Activated naive CD8-positive, alpha-beta T cell treated with anti-CD3 and anti-CD28 coated beads, Interleukin-2, amount 10 ng/mL, durations not matched to agents 7 days and 5 days (primary cell): ENCODE results near the gene CWC27. TPM values are rescaled to one million over a fixed set of nuclear protein-coding genes. Genes with fewer than 3 reads are reported as not detected.
A peak's percentile ranks its signal among the peaks of the same experiment; 100 is the strongest.

Experiments used
- ATAC-seq: fragments of 150-1000 bp; cut with Tn5 transposase; one replicate; pipeline ENCODE4 v1.10.0; 2021; ENCODE audit warnings: low read depth, moderate library complexity
- POLR2A ChIA-PET: fragments of 350-600 bp; sonication (Branson Sonifier 250); formaldehyde crosslinking; loops from one replicate; lab custom pipeline; 2021; ENCODE audit warnings: antibody characterized with exemption; lab: Charles Lee
- DNase-seq: peaks from one replicate; pipeline ENCODE4 v3.0.0; 2021
- H3K27ac Mint-ChIP-seq: one replicate; pipeline ENCODE4 v1.8.0; 2022; ENCODE audit warnings: mild to moderate bottlenecking, mixed read lengths
- H3K27me3 Mint-ChIP-seq: one replicate; pipeline ENCODE4 v1.8.0; 2022; ENCODE audit warnings: mild to moderate bottlenecking, moderate library complexity, mixed read lengths
- H3K36me3 Mint-ChIP-seq: one replicate; pipeline ENCODE4 v1.8.0; 2021; ENCODE audit warnings: mild to moderate bottlenecking, mixed read lengths
- H3K4me1 Mint-ChIP-seq: one replicate; pipeline ENCODE4 v1.8.0; 2021; ENCODE audit warnings: mixed read lengths
- H3K4me3 Mint-ChIP-seq: one replicate; pipeline ENCODE4 v1.8.0; 2022; ENCODE audit warnings: mild to moderate bottlenecking, moderate library complexity, mixed read lengths
- H3K9me3 Mint-ChIP-seq: one replicate; pipeline ENCODE4 v1.8.0; 2021; ENCODE audit warnings: mixed read lengths
- total RNA-seq, 2 experiments: library from RNA; stranded (reverse); gene quantifications; one replicate each; pipeline ENCODE4 v1.2.3, GENCODE V29; 2021

CWC27 gene
- total RNA-seq, 2 experiments from 2014 or later, result 20.3 to 23.0 TPM

DNA sequence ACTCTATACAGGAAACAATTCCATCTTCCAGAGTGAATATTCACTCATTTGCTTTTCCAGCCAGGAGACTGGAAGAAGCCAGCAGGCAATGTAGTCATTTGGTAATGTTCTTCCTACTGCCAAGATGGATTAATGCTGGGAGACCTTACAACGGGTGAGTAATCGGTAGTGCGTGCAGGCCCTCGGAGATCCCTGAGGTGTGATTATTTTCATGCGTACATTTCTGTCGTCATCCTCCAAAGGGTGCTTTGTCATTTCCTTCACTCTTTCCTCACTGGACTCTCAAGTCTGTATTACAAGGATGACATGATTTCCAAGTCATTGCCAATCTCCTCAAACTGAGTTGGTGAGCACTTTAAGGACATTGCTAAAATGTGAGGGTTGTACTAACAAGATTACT, 263.5 kb downstream of the CWC27 start:
- Mint-ChIP-seq H3K4me1 (peaks cover 20% of the 10 kb centered on the region), H3K27me3 (no peaks in the 10 kb centered on the region), H3K9me3 (peaks cover 2% of the 10 kb centered on the region), H3K4me3 (no peak overlapping the region), H3K36me3 (peaks cover 3% of the 10 kb centered on the region), H3K27ac (no peak overlapping the region)
- DNase-seq (no peak), ATAC-seq (no peak)
- POLR2A ChIA-PET, result interaction anchor here (0.6 kb wide), 1 partner anchor 70 kb away, joined by 3 read pairs; no protein-coding TSS in a partner anchor

DNA sequence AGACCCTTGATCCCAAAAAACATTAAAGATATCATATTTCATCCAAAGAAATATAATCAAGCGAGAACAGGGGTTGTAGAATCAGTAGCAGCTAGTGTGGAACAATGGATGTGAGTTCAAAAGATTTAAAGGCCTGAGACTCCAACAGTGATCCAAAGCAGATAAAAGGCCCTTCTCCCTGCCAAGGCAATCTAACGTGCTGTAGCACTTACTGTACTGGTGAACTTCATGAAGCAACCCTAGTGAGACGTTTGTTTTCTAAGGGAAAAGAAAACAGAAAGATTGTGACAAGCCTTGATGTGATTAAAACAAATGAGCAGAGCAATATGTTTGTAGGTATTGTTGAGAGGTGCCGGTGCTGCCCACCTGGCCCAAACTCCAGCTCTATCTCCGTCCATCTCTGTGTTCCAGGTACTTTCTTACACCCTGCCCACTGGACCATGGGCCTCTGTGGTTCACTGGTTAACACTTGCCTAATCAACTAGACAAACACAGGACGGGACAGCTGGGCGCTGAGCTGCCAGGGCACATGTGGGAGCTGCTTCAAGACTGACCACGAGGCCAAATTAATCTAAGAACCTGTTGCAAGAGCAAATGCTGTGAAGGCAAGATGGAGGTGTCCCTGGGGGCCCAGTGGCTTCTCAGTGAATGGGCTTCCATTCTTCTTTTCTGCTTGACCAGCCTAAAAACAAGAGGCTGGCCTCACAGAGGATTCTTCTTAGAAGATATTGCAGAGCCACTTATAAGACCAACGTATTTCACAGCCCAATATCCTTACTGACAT, 265.5 kb downstream of the CWC27 start:
- DNase-seq, result no peak
- Mint-ChIP-seq H3K27ac (peak overlapping the region; percentile 66), H3K4me3 (peak overlapping the region; percentile 52), H3K36me3 (peaks cover 3% of the 10 kb centered on the region), H3K4me1 (peaks cover 30% of the 10 kb centered on the region), H3K9me3 (peaks cover 2% of the 10 kb centered on the region), H3K27me3 (no peaks in the 10 kb centered on the region)
- POLR2A ChIA-PET, result interaction anchor here (1.3 kb wide), 1 partner anchor 447 kb away, joined by 3 read pairs; no protein-coding TSS in a partner anchor
- no peak for ATAC-seq

DNA sequence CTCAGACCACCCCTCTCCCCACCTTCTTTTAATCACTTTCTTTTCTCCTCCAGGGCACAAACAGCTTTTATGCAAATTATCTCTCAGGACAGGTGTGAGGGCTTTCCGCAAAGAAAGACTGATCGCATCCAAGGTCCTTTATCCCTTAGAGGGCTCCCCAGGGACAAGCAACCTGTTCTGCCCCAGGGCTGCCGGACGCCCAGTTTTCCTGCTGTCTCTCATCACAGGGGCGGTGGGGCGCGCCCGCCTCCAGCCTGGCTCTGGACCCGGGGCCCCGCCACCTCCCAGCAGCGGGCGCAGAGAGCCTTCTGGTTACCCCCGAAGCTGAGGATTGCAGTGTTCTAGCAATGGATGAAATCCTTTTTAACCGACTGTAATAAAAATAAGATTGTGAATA, 266.1 kb downstream of the CWC27 start:
- POLR2A ChIA-PET, result interaction anchor here (1.3 to 3.0 kb wide), 3 partner anchors 69 to 528 kb away, joined by 3 to 18 read pairs (median 6); partner anchors contain the start of genes CENPK and PPWD1
- Mint-ChIP-seq H3K36me3 (peaks cover 3% of the 10 kb centered on the region), H3K27ac (peak overlapping the region; percentile 98)

DNA sequence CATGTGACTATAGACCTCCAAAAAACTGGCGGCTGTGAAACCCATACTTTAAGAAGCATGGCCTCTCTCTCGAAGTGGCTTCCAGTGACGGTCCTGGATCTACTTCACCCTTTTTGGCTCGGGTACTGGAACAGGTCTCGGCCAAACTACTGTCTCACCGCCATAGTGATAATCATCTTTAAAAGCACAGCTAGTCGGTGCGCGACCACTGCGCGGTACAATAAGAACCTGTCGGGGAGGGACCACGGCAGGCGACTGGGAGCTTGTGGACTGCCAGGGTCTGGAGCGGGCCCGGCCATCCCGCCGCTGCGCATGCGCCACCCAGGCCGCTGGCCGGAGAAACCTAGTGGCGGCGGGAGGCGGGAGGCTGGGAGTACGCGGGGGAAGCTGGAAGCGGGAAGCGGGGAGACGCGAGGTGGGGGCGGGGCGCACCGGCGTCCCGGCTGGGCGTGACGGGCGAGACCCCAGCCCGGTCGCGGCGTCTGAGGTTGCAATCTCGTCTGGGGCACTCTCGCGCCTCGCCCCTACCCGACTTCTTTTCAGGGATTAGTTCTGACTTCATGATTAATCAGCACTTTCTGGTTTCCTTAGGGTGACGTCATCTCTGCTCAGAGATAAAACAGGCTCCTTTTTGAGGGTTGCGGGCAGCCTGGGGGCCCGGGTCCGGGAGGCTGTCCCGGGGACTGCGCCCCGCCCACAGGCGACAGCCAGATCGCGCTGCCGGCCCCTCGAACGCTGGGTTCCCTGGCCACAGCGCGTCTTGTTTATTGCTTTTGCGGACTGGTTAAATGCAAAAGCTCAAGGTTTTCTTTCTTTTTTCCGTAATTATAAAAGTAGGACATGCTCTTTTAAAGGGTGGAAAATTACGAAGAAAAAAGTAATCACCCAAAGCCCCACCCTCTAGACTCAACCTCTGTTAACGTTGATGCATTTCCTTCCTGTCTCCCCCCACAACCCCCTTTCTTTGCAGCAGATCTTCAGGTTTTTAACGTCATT, 266.8 kb downstream of the CWC27 start:
- POLR2A ChIA-PET, result interaction anchor here (1.2 to 3.0 kb wide), 4 partner anchors 25 to 527 kb away, joined by 3 to 18 read pairs (median 4); partner anchors contain the start of genes CENPK and PPWD1
- peak overlapping the region; percentile 77 for H3K4me3 Mint-ChIP-seq
- peak overlapping the region; percentile 98 for H3K27ac Mint-ChIP-seq
- DNase-seq, result peak; percentile 85
- peaks cover 2% of the 10 kb centered on the region for H3K9me3 Mint-ChIP-seq
- peaks cover 1% of the 10 kb centered on the region for H3K36me3 Mint-ChIP-seq
- peaks cover 30% of the 10 kb centered on the region for H3K4me1 Mint-ChIP-seq
- no peaks in the 10 kb centered on the region for H3K27me3 Mint-ChIP-seq
- ATAC-seq, result peak; percentile 87

More for the DNA sequence above, 266.1 kb downstream of the CWC27 start:
- ATAC-seq (no peak), DNase-seq (peak; percentile 34)
- Mint-ChIP-seq H3K9me3 (peaks cover 2% of the 10 kb centered on the region), H3K4me1 (peaks cover 30% of the 10 kb centered on the region), H3K4me3 (peak overlapping the region; percentile 77), H3K27me3 (no peaks in the 10 kb centered on the region)

DNA sequence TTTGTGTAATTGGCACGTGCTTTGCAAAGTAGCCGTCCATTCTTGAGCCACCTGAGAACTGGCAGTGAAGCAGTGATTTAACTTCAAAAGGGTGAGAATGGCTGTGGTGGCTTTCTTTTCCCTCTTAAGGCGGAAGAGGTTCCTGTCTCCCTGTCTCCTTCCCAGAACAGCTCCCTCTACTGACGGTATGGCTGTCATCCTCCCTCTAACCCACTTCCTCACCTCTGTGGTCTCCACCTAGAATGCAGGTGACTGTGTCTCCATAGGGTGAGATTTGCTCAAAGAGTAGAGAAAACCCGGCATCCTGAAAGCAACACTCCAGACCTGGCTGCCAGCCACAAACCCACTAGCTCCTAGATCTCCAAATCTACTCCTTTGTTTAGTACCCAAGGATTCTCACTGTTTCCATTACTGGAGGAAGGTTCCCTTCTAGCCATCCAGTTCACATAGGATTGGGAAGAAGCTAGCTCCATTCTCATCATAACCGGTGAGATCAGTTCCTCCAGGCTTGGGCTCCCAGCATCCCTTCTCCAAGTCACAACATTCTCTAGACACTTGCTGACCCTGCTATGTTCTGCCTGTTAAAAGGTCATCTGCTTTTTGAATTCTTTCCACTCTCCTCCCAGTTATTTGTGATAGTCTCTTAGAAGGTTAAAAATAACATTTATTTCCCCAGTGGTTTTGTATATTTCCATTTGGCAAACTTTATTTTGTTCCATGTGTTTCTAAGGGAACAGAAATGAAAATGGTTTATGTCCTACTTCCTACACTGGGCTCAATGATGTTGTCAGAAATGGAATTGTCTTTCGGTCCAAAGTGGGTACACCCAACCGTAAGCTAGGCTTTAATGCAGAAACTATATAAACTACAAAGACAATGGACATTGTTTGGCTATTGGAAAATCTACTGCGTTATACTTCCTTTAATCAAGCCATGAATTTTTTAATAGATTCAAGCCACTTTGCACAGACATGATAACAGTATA, 269.4 kb downstream of the CWC27 start:
- ATAC-seq, result peak; percentile 10
- peaks cover 1% of the 10 kb centered on the region for H3K36me3 Mint-ChIP-seq
- H3K4me3 Mint-ChIP-seq, result peak overlapping the region; percentile 55
- DNase-seq, result peak; percentile 34
- H3K4me1 Mint-ChIP-seq, result peaks cover 37% of the 10 kb centered on the region
- POLR2A ChIA-PET, result interaction anchor here (3.0 kb wide), 1 partner anchor 66 kb away, joined by 18 read pairs; no protein-coding TSS in a partner anchor
- H3K9me3 Mint-ChIP-seq, result no peaks in the 10 kb centered on the region
- H3K27me3 Mint-ChIP-seq, result no peaks in the 10 kb centered on the region
- H3K27ac Mint-ChIP-seq, result peak overlapping the region; percentile 98

DNA sequence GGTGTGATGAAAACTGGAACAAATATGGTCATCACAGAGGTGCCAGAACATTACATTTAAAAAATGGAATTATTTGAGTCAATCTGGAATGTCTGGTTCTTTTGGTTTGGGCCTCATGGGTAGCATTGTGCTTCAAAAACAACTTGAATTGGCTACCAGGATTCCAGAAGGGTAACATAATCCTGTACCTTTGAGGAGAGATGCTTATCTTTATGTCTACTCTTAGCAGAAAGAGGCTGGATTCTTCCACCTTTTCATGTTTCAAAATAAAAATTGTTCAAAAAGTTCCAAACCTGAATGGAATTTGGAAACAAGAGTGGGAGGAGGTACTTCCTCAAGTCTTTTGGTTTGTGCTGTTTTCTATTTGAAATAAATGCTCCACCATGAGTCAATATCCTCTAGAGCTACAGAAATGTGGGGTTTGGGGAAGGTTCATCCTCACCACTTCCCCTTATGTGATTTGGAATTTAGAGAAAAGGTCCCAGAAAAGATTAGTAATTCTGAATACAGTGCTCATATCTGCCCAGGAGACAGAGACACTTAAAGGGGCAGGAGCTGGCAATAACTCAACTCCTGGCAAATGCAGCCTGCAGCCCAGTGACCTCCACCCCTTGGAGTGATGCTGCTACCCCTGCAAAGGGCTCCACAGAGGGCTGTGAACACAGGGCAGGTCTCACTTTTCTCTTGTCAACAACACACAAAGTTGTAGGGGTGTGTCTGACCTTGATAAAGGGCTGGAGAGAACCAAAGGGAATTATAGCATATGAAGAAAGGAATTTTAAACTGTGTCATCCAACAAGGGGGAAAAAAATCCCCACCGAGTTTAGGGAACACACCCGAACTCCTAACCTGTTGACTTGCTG, 272.8 kb downstream of the CWC27 start:
- Mint-ChIP-seq H3K4me3 (no peak overlapping the region), H3K9me3 (no peaks in the 10 kb centered on the region), H3K36me3 (no peaks in the 10 kb centered on the region), H3K27ac (no peak overlapping the region), H3K4me1 (peaks cover 25% of the 10 kb centered on the region), H3K27me3 (no peaks in the 10 kb centered on the region)
- DNase-seq, result no peak
- POLR2A ChIA-PET, result no interaction called here
- ATAC-seq, result no peak

DNA sequence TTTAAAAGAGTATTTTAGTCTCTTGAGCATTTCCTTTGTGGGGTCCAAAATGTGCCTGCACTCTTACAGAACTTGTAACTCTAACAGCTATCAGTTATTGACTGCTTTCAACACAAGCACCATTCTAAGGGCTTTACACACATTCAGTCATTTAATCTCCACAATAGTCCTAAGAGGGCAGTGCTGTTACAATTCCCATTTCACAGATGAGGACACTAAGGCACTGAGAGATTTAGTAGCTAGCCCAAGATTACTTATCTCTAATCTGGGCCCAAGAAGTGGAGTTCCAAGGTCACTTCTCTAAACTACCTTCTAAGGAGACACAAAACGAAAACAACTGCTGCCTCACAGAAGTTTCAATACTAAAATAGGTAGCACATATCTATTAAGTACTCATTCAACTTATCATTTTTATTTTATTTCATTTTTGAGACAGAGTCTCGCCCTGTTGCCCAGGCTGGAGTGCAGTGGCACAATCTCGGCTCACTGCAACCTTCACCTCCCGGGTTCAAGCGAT, 275.2 kb downstream of the CWC27 start:
- no peak overlapping the region for H3K27ac Mint-ChIP-seq
- H3K9me3 Mint-ChIP-seq, result no peaks in the 10 kb centered on the region
- H3K4me1 Mint-ChIP-seq, result peaks cover 7% of the 10 kb centered on the region
- H3K4me3 Mint-ChIP-seq, result no peak overlapping the region
- H3K36me3 Mint-ChIP-seq, result no peaks in the 10 kb centered on the region
- no peak for DNase-seq
- H3K27me3 Mint-ChIP-seq, result no peaks in the 10 kb centered on the region
- POLR2A ChIA-PET, result no interaction called here
- ATAC-seq, result no peak

DNA sequence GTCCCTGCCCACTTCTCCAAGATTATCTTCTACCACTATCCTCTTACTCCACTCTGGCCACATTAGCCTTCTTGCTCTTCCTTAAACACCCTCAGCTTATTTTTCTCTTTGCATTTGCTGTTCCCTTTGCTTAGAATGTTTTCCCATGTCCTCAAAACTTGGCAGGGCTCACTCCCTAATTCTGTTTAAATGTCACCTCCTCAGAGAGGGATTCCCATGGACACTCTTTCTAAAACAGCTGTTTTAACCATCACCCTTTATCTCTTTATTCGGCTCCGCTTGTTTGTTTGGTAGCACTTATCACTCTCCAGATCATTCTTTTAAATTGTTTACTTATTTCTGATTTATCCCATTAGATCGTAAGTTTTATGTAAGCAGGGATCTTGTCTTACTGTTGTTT, 278.5 kb downstream of the CWC27 start:
- Mint-ChIP-seq H3K9me3 (peaks cover 3% of the 10 kb centered on the region), H3K36me3 (no peaks in the 10 kb centered on the region), H3K27me3 (no peaks in the 10 kb centered on the region), H3K27ac (no peak overlapping the region), H3K4me3 (no peak overlapping the region), H3K4me1 (peaks cover 6% of the 10 kb centered on the region)
- no peak for ATAC-seq
- POLR2A ChIA-PET, result no interaction called here
- no peak for DNase-seq

GRCh38 chr5:65047948-65048690, 279.4 kb downstream of the CWC27 start:
- POLR2A ChIA-PET, result no interaction called here
- Mint-ChIP-seq H3K27ac (no peak overlapping the region), H3K4me3 (no peak overlapping the region), H3K36me3 (no peaks in the 10 kb centered on the region), H3K4me1 (peaks cover 6% of the 10 kb centered on the region), H3K27me3 (no peaks in the 10 kb centered on the region), H3K9me3 (peaks cover 3% of the 10 kb centered on the region)
- no peak for DNase-seq
- ATAC-seq, result no peak

DNA sequence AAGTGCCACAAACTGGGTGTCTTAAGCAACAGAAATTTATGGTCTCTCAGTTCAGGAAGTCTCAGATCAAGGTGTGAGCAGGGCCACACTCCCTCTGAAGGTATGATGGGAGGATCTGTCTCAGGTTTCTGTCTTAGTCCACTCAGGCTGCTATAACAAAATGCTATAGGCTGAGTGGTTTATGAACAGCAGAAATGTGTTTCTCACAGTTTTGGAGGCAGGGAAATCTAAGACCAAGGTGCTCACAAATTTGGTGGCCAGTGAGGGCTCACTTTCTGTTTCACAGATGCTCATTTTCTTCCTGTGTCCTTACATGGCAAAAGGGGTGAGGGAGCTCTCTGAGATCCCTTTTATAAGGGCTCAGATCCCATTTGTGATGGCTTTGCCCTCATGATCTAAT, 281.4 kb downstream of the CWC27 start:
- peaks cover 3% of the 10 kb centered on the region for H3K36me3 Mint-ChIP-seq
- H3K9me3 Mint-ChIP-seq, result peaks cover 7% of the 10 kb centered on the region
- no peaks in the 10 kb centered on the region for H3K27me3 Mint-ChIP-seq
- ATAC-seq (no peak), DNase-seq (no peak)
- H3K4me3 Mint-ChIP-seq, result no peak overlapping the region
- POLR2A ChIA-PET, result no interaction called here
- no peak overlapping the region for H3K27ac Mint-ChIP-seq
- H3K4me1 Mint-ChIP-seq, result peaks cover 6% of the 10 kb centered on the region
